HEK293 (cell line): Measurements from ENCODE around the gene PTPRN2.

Source experiments
- CTCF ChIA-PET: fragments of 350-600 bp; formaldehyde crosslinking; extraction: SDS; loops from one replicate; lab custom pipeline; 2021; ENCODE audit warnings: antibody characterized with exemption; lab: Yijun Ruan, JAX
- POLR2A ChIA-PET: fragments of 300-600 bp; formaldehyde crosslinking; extraction: SDS; loops from one replicate; lab custom pipeline; 2020; ENCODE audit warnings: antibody characterized with exemption, inconsistent platforms; lab: Yijun Ruan, JAX
- H3K27ac ChIP-seq: fragments of 200-500 bp; sonication (Bioruptor generic); 2 replicates; pipeline ENCODE4 v1.5.1; 2014; ENCODE audit warnings: low read depth, low read length, control low read depth, inconsistent platforms; ENCODE audit errors: extremely low read depth
- H3K36me3 ChIP-seq, 2 experiments: fragments of 200-500 bp in 1 of 2; sonication (Bioruptor generic) in 1 of 2; 1 replicate in 1 of 2; 2 replicates in 1 of 2; pipeline ENCODE4 v1.5.1; 2014 to 2017; ENCODE audit warnings: inconsistent platforms in 2 of 2, low read length in 2 of 2; ENCODE audit not compliant: control insufficient read depth in 2 of 2, insufficient read depth in 1 of 2
- H3K4me1 ChIP-seq: fragments of 200-500 bp; sonication (Bioruptor generic); 2 replicates; pipeline ENCODE4 v1.5.1; 2014; ENCODE audit warnings: mild to moderate bottlenecking, low read length, inconsistent platforms; ENCODE audit not compliant: control insufficient read depth, insufficient read depth
- H3K4me3 ChIP-seq: 2 replicates; pipeline ENCODE4 v1.5.1; 2011; ENCODE audit warnings: low read depth, mild to moderate bottlenecking, control low read depth, low read length, moderate library complexity
- H3K9me3 ChIP-seq: fragments of 200-500 bp; sonication (Bioruptor generic); 2 replicates; pipeline ENCODE4 v1.5.1; 2014; ENCODE audit warnings: low read depth, low read length, inconsistent platforms; ENCODE audit not compliant: control insufficient read depth, insufficient read depth
- FEZF1 ChIP-seq: fragments of 450-650 bp; formaldehyde crosslinking; IDR thresholded peaks from 2 replicates; pipeline ENCODE4 v1.5.1; 2016; ENCODE audit warnings: missing biosample characterization, missing genetic modification characterization
- IKZF3 ChIP-seq: fragments of 450-650 bp; IDR thresholded peaks from 2 replicates; pipeline ENCODE4 v1.5.0; 2018; ENCODE audit warnings: missing biosample characterization, mild to moderate bottlenecking, missing genetic modification characterization, moderate library complexity
- KLF10 ChIP-seq: fragments of 450-650 bp; IDR thresholded peaks from 2 replicates; pipeline ENCODE4 v1.5.1; 2018; ENCODE audit warnings: missing biosample characterization, mild to moderate bottlenecking, missing genetic modification characterization
- WT1 ChIP-seq: fragments of 450-650 bp; formaldehyde crosslinking; IDR thresholded peaks from 2 replicates; pipeline ENCODE4 v1.5.1; 2016; ENCODE audit warnings: missing biosample characterization, missing genetic modification characterization
- YY1 ChIP-seq: fragments of 450-650 bp; formaldehyde crosslinking; IDR thresholded peaks from 2 replicates; pipeline ENCODE4 v1.5.1; 2018; ENCODE audit warnings: missing biosample characterization, missing genetic modification characterization
- ZBTB17 ChIP-seq: fragments of 450-650 bp; formaldehyde crosslinking; IDR thresholded peaks from 2 replicates; pipeline ENCODE4 v1.5.1; 2016; ENCODE audit warnings: missing biosample characterization, missing genetic modification characterization
- ZBTB8A ChIP-seq: fragments of 450-650 bp; formaldehyde crosslinking; IDR thresholded peaks from 2 replicates; pipeline ENCODE4 v1.5.1; 2016; ENCODE audit warnings: missing biosample characterization, missing genetic modification characterization
- ZFP41 ChIP-seq: fragments of 450-650 bp; formaldehyde crosslinking; IDR thresholded peaks from 2 replicates; pipeline ENCODE4 v1.5.1; 2016; ENCODE audit warnings: missing biosample characterization, missing genetic modification characterization, borderline replicate concordance
- ZNF10 ChIP-seq: fragments of 450-650 bp; formaldehyde crosslinking; IDR thresholded peaks from 2 replicates; pipeline ENCODE4 v1.5.1; 2017; ENCODE audit warnings: missing biosample characterization, missing genetic modification characterization
- ZNF132 ChIP-seq: fragments of 450-650 bp; formaldehyde crosslinking; IDR thresholded peaks from 2 replicates; pipeline ENCODE4 v1.5.1; 2017; ENCODE audit warnings: missing biosample characterization, missing genetic modification characterization, borderline replicate concordance
- ZNF140 ChIP-seq: fragments of 450-650 bp; formaldehyde crosslinking; IDR thresholded peaks from 2 replicates; pipeline ENCODE4 v1.5.1; 2016; ENCODE audit warnings: missing biosample characterization, missing genetic modification characterization
- ZNF155 ChIP-seq: fragments of 450-650 bp; formaldehyde crosslinking; IDR thresholded peaks from 2 replicates; pipeline ENCODE4 v1.5.1; 2016; ENCODE audit warnings: missing biosample characterization, missing genetic modification characterization
- ZNF16 ChIP-seq: fragments of 450-650 bp; formaldehyde crosslinking; IDR thresholded peaks from 2 replicates; pipeline ENCODE4 v1.5.1; 2016; ENCODE audit warnings: low read depth, missing biosample characterization, missing genetic modification characterization
- ZNF174 ChIP-seq: fragments of 450-650 bp; formaldehyde crosslinking; IDR thresholded peaks from 2 replicates; pipeline ENCODE4 v1.5.0; 2017; ENCODE audit warnings: missing biosample characterization, mild to moderate bottlenecking, missing genetic modification characterization
- ZNF2 ChIP-seq: fragments of 450-650 bp; formaldehyde crosslinking; IDR thresholded peaks from 2 replicates; pipeline ENCODE4 v1.5.1; 2016; ENCODE audit warnings: missing biosample characterization, missing genetic modification characterization
- ZNF202 ChIP-seq: fragments of 450-650 bp; formaldehyde crosslinking; IDR thresholded peaks from 2 replicates; pipeline ENCODE4 v1.5.1; 2016; ENCODE audit warnings: missing biosample characterization, missing genetic modification characterization, borderline replicate concordance
- ZNF221 ChIP-seq: fragments of 450-650 bp; formaldehyde crosslinking; IDR thresholded peaks from 2 replicates; pipeline ENCODE4 v1.5.1; 2017; ENCODE audit warnings: missing biosample characterization, missing genetic modification characterization, borderline replicate concordance
- ZNF248 ChIP-seq: fragments of 450-650 bp; formaldehyde crosslinking; IDR thresholded peaks from 2 replicates; pipeline ENCODE4 v1.5.1; 2017; ENCODE audit warnings: missing biosample characterization, missing genetic modification characterization
- ZNF423 ChIP-seq: fragments of 450-650 bp; formaldehyde crosslinking; IDR thresholded peaks from 2 replicates; pipeline ENCODE4 v1.5.1; 2016; ENCODE audit warnings: missing biosample characterization, missing genetic modification characterization
- ZNF426 ChIP-seq: fragments of 450-650 bp; formaldehyde crosslinking; IDR thresholded peaks from 2 replicates; pipeline ENCODE4 v1.5.1; 2017; ENCODE audit warnings: missing biosample characterization, missing genetic modification characterization, mild to moderate bottlenecking, inconsistent platforms, moderate library complexity
- ZNF48 ChIP-seq: fragments of 450-650 bp; formaldehyde crosslinking; IDR thresholded peaks from 2 replicates; pipeline ENCODE4 v1.5.1; 2016; ENCODE audit warnings: missing biosample characterization, missing genetic modification characterization
- ZNF514 ChIP-seq: fragments of 450-650 bp; formaldehyde crosslinking; IDR thresholded peaks from 2 replicates; pipeline ENCODE4 v1.5.1; 2016; ENCODE audit warnings: missing biosample characterization, missing genetic modification characterization
- ZNF549 ChIP-seq: fragments of 450-650 bp; IDR thresholded peaks from 2 replicates; pipeline ENCODE4 v1.5.1; 2018; ENCODE audit warnings: missing biosample characterization, missing genetic modification characterization, mild to moderate bottlenecking, inconsistent platforms, moderate library complexity
- ZNF664 ChIP-seq: fragments of 450-650 bp; formaldehyde crosslinking; IDR thresholded peaks from 2 replicates; pipeline ENCODE4 v1.5.1; 2016; ENCODE audit warnings: missing biosample characterization, missing genetic modification characterization
- ZNF707 ChIP-seq: fragments of 450-650 bp; formaldehyde crosslinking; IDR thresholded peaks from 2 replicates; pipeline ENCODE4 v1.5.1; 2016; ENCODE audit warnings: missing biosample characterization, missing genetic modification characterization
- ZNF76 ChIP-seq: fragments of 450-650 bp; formaldehyde crosslinking; IDR thresholded peaks from 2 replicates; pipeline ENCODE4; 2016; ENCODE audit warnings: low read depth, missing biosample characterization, missing genetic modification characterization, borderline replicate concordance
- ZNF830 ChIP-seq: fragments of 450-650 bp; IDR thresholded peaks from 2 replicates; pipeline ENCODE4 v1.5.0; 2018; ENCODE audit warnings: missing biosample characterization, missing genetic modification characterization, low read depth, mild to moderate bottlenecking, moderate library complexity
- TF ChIP-seq, protein P1 (sequence below): fragments of 450-650 bp; formaldehyde crosslinking; IDR thresholded peaks from 2 replicates; pipeline ENCODE4 v1.5.1; 2016; ENCODE audit warnings: missing biosample characterization, missing genetic modification characterization
- TF ChIP-seq, protein P2 (sequence below): fragments of 450-650 bp; formaldehyde crosslinking; IDR thresholded peaks from 2 replicates; pipeline ENCODE4 v1.5.1; 2017; ENCODE audit warnings: missing biosample characterization, mild to moderate bottlenecking, missing genetic modification characterization, moderate library complexity
- TF ChIP-seq, protein P3 (sequence below): fragments of 450-650 bp; formaldehyde crosslinking; IDR thresholded peaks from 2 replicates; pipeline ENCODE4 v1.5.1; 2016; ENCODE audit warnings: missing biosample characterization, missing genetic modification characterization

The PTPRN2 gene

DNA sequence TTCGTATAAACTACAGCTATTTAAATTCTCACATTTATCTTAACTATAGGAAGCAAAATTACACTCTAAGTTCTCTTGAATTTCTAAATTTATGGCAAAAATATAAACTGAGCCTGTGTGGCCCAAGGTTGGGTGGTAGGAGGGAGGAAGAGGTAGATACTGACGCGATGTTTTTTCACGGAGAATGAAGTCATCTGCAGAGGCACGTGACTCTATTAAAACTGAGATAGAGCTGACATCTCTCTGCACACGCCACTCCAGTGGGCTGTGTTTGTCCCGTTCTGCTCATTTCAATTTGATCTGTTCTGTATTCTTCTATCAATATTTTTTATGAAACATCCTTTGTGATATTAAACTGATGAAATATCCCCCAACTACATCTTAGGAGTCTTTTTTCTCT lies 964.1 kb downstream of the PTPRN2 start:
- Histone ChIP-seq H3K4me1 (no peaks in the 10 kb centered on the region), H3K9me3 (no peaks in the 10 kb centered on the region), H3K4me3 (no peak overlapping the region), H3K27ac (no peak overlapping the region), H3K36me3 (no peaks in the 10 kb centered on the region)
- TF ChIP-seq ZBTB17 (tag by site-specific recombination) (no peak), ZNF426 (tag by site-specific recombination) (no peak), ZNF549 (tag by site-specific recombination) (no peak), ZNF48 (no peak), ZNF174 (tag by site-specific recombination) (no peak), ZNF2 (no peak), ZNF10 (no peak), ZNF202 (no peak), ZNF76 (no peak), ZNF16 (tag by site-specific recombination) (no peak), YY1 (no peak), ZBTB8A (no peak), ZNF423 (no peak)
- TF ChIP-seq, protein P1, sequence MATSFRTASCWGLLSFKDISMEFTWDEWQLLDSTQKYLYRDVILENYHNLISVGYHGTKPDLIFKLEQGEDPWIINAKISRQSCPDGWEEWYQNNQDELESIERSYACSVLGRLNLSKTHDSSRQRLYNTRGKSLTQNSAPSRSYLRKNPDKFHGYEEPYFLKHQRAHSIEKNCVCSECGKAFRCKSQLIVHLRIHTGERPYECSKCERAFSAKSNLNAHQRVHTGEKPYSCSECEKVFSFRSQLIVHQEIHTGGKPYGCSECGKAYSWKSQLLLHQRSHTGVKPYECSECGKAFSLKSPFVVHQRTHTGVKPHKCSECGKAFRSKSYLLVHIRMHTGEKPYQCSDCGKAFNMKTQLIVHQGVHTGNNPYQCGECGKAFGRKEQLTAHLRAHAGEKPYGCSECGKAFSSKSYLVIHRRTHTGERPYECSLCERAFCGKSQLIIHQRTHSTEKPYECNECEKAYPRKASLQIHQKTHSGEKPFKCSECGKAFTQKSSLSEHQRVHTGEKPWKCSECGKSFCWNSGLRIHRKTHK (tag by site-specific recombination): no peak
- ChIA-PET CTCF (no interaction called here), POLR2A (no interaction called here)

DNA sequence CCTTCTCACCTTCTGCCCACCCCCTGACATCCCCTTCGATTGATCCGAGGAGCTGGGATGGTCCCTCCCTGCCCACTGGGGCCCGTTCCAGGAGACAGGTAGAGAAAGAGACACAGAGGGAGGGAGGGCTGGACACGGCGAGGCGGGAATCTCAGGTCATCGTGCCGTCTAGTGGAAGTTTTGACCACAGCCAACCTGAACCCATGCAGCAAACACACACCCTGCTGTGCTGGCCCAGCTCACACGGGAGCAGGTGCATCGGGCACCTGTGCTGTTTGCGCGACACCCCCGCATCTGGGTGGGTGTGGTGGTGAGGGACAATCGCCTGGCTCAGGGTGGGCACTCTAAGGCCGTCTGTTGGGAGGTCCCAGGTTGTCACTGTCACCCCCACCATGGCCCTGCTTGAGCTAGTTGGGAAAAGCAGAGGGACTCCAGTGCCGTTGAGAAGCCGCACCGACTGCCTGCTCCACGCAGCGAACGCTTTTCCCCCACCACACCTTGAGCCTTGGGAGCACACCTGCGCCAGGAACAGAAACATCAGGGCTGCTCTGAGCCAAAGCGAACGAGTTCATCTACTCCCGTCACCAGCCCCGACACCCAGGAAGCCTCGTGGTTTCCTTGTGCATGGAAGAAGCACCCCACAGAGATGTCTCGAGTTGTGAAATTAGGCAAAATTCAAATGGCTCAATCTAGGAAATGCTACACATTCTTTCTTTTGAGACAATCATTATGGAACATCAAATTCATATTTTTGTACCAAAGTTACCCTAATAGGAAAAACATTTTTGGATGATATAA lies 965.0 kb downstream of the PTPRN2 start:
- ChIA-PET CTCF (no interaction called here), POLR2A (no interaction called here)
- H3K36me3 ChIP-seq: no peaks in the 10 kb centered on the region
- TF ChIP-seq ZNF664 (tag by site-specific recombination) (no peak), ZFP41 (tag by site-specific recombination) (no peak), ZNF132 (tag by site-specific recombination) (no peak), ZNF830 (tag by site-specific recombination) (no peak), ZNF140 (tag by site-specific recombination) (no peak), KLF10 (no peak), ZNF155 (tag by site-specific recombination) (no peak), ZNF707 (no peak), YY1 (no peak), FEZF1 (tag by site-specific recombination) (no peak), IKZF3 (no peak), ZNF514 (tag by site-specific recombination) (no peak), ZNF221 (tag by site-specific recombination) (no peak), ZNF248 (tag by site-specific recombination) (no peak), ZNF426 (tag by site-specific recombination) (no peak), WT1 (no peak)
- TF ChIP-seq, protein P2, sequence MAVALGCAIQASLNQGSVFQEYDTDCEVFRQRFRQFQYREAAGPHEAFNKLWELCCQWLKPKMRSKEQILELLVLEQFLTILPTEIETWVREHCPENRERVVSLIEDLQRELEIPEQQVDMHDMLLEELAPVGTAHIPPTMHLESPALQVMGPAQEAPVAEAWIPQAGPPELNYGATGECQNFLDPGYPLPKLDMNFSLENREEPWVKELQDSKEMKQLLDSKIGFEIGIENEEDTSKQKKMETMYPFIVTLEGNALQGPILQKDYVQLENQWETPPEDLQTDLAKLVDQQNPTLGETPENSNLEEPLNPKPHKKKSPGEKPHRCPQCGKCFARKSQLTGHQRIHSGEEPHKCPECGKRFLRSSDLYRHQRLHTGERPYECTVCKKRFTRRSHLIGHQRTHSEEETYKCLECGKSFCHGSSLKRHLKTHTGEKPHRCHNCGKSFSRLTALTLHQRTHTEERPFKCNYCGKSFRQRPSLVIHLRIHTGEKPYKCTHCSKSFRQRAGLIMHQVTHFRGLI (tag by site-specific recombination): no peak
- TF ChIP-seq, protein P3, sequence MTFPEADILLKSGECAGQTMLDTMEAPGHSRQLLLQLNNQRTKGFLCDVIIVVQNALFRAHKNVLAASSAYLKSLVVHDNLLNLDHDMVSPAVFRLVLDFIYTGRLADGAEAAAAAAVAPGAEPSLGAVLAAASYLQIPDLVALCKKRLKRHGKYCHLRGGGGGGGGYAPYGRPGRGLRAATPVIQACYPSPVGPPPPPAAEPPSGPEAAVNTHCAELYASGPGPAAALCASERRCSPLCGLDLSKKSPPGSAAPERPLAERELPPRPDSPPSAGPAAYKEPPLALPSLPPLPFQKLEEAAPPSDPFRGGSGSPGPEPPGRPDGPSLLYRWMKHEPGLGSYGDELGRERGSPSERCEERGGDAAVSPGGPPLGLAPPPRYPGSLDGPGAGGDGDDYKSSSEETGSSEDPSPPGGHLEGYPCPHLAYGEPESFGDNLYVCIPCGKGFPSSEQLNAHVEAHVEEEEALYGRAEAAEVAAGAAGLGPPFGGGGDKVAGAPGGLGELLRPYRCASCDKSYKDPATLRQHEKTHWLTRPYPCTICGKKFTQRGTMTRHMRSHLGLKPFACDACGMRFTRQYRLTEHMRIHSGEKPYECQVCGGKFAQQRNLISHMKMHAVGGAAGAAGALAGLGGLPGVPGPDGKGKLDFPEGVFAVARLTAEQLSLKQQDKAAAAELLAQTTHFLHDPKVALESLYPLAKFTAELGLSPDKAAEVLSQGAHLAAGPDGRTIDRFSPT: no peak
- no peak overlapping the region for H3K27ac ChIP-seq
- H3K4me3 ChIP-seq: no peak overlapping the region
- H3K4me1 ChIP-seq: no peaks in the 10 kb centered on the region
- no peaks in the 10 kb centered on the region for H3K9me3 ChIP-seq
